NCI-H510A treated with DMSO at 0.1 percent for 48 hours (cell line): ENCODE measurements around the gene PCGF2.

ENCODE experiments used
- DNase-seq: peaks from one replicate; lab custom pipeline; 2025; lab: John Stamatoyannopoulos, UW

PCGF2 gene

DNA sequence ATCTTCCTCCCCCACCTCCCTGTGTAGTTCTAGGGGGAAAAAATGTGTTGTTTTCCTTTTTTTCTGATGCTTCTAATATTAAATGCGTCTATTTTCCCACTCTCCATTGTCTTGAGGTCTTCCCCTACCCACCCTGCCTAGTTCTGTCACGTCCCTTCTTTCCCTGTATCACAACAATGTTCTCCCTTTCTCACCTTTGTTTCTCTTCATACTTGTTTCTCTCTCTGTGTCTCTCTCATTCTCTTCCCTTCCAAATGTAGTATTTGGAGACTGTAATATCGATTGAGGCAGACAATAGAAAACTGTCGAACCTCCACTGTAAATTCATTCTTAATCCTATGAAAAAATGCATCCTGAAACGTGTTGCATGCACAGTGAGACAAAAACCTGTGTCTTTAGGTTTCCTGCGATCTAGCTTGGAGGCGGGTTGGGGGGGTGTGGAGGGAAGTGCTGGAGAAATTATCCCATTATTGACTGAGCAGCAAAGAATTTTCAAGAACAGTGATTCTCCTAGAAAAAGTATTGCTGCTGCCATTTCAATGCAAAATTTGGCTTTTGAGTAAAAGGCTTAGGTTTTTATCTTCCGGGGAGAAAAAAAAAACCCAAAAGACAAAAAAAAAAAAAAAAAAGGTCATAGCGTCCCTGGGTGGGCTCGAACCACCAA is 3.1 kb upstream of the PCGF2 start:
- peak; percentile 84 for DNase-seq

GRCh38 chr17:38750312-38751121 is 2.4 kb upstream of the PCGF2 start:
- DNase-seq = peak; percentile 67

DNA sequence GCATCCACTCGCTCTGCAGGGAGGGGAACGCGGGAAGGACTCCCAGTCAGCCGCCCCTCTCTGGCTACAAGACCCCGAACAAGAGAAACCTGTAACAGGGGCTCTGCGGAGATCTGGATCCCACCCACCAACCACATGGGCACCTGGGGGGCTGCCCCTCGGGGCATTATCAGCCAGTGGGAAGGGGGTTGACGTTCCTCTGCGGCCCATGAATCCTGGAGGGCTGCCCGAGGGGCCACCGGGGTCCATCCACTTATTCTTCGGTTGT is 1.8 kb upstream of the PCGF2 start:
- DNase-seq = no peak

DNA sequence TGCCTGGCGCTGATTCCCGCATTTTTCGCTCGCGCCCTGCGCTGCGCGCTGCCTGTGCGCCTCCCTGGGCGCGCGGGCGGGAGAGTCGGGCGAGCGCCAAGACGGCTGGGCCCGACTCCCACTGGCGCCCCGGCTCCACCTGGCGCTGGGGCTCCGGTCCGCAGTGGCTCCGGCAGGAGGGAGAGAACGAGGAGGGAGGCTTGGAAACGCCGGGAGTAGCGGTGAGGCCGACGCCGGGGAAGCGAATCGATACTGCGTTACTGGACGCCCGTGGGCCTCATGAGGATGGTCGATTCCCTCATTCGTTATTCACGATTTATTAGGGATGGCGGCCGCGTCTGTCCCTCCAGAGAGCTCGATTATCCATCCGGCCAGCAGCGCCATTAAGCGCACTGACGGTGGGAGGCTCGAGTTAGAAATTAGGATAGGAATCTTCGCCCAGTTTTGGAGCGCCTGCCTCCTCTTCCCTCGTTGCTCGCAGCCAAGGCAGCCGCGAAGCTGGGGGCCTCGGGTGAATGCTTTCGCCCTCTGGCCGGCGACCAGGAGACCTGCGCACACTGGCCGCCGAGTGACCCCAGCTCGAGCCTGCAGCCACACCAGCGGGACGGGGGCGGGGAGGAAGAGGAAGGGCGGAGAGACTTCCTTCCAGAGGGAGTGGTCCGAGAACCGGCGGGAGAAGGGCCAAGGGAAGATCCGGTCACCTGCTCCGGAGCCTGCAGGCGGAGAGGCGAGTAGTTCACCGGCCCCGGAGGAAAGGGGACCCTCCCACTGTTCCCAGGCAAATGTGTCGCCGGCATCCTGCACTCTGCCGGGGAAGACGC is 1.3 kb upstream of the PCGF2 start:
- peak; percentile 77 for DNase-seq

GRCh38 chr17:38748892-38749222 is 721 bp upstream of the PCGF2 start:
- no peak for DNase-seq

- DNase-seq = no peak
Observed at GRCh38 chr17:38747463-38748148, 530 bp downstream of the PCGF2 start.

GRCh38 chr17:38746849-38747462 is 1.2 kb downstream of the PCGF2 start:
- DNase-seq = peak; percentile 15

- no peak for DNase-seq
Observed at GRCh38 chr17:38746004-38746848, 1.9 kb downstream of the PCGF2 start.

- DNase-seq = peak; percentile 78
Observed at GRCh38 chr17:38745545-38745944, 2.6 kb downstream of the PCGF2 start.

DNA sequence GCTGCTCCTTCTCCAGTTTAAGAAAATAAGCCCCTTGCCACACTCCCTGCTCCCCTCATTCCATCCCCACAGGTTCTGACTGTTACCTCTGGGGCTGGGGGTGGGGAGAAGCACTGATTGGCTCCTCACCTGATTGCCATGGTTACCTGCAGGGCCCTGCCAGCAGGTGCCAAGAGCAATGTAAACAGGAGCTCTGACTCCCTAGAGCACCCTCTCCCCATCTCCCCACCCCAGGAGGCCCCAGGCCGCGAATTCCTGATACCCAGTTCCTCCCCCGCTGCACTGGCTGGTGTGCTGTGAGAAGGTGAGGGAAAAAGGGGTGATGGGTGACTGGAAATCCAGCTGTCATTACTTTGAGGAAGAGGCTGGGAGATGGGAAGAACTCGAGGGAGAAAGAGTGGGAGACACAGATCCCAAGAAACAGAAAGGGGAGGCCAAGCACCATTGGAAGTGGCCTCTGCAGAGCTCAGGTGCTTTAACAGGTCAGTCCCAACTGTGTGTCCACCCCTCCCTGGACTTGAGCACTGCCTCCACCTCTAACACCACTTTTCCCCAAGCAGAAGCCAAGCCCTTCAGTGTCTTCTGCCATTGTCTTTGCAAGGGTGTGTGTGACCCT is 4.5 kb downstream of the PCGF2 start:
- peak; percentile 58 for DNase-seq

DNA sequence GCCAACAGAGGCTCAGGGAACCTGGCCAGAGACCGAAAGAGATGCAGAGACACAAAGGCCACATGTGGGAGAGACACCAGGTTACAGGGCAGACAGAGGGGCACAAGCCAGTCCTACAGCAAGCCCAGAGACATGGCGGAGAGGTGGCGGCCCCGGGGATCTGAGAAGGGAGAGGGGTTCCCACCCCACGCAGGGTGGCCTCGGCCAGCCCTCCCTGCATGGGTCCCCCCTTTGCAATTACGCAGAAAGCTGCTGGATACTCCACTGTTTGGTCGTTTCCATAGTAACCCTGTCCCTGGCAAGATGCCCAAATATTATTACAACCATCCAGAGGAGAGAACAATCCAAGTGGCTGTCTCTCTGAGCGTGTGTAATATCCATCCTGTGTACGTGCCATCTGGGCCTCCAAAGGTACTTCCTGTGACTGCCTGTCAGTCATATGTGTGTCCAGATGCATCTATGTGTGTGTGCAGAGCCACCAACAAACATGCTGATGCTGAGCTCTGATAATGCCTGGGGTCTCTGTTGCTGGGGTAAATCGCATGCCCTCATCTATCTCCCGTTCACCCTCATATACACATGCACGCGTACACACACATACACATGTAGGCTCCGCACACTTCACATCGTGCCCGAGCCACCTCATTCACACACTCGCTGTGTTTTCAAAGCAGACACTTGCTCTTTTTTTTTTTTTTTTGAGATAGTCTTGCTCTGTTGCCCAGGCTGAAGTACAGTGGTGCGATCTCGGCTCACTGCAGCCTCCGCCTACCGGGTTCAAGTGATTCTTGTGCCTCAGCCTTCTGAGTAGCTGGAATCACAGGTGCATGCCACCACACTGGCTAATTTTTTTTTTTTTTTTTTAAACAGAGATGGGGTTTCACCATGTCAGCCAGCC is 5.5 kb downstream of the PCGF2 start:
- DNase-seq = peak; percentile 65

GRCh38 chr17:38741921-38742410 is 6.2 kb downstream of the PCGF2 start:
- DNase-seq = no peak

GRCh38 chr17:38741461-38741860 is 6.7 kb downstream of the PCGF2 start:
- DNase-seq = no peak

DNA sequence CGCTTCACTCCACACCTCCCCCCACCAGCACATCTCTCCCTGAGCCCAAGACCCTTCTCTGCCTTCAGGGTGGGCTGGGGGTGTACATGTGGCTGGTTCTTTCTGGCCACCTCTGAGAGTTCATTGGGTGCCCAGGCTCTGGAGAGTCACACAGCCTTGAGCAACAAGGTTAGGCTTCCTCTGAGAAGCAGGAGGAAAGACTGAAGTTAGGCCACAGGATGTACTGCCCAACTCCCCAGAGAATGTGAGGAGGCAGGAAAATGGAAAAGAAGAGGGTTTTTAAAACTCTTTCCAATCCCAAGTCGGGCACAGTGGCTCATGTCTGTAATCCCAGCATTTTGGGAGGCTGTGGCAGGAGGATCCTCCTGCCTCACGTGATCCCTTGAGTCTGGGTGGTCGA is 7.3 kb downstream of the PCGF2 start:
- DNase-seq = no peak

DNA sequence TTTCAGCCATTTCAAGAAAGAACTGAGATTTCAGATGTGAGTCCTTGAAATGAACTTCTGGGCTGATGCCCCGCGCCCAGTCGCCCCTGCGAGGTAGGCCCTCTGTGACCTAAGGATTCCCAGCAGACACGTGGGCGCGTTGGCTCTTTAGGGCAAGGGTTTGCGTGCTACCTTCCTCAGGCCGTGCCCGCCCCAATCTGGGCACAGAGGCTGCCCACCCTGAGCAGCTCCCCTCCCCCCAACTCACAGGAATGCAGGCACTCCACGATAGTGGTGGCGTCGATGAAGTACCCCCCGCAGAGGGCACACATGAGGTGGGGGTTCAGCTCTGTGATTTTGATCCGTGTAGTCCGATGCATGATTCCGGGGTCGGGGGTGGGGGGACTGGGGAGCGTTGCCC is 8.1 kb downstream of the PCGF2 start:
- no peak for DNase-seq

- no peak for DNase-seq
Observed at GRCh38 chr17:38739305-38739704, 8.8 kb downstream of the PCGF2 start.

DNA sequence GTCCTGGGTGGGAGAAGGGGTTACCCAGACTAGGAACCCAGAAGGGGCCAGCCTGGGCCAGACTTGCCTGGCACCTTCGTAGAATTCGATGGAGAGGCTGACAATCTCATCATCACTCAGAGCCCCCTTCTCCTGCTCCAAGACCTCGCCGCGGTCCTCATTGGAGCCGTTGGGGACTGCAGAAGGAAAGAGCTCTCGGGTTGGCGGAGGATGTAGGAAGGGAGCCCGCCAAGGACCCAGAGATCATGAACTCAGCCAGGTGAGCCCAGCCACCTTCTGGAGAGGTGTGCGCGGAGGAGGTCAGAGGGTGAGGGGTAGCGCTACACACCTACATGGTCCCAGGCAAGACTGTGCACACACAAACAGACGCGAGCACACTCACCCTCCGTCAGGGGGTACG is 9.4 kb downstream of the PCGF2 start:
- no peak for DNase-seq

DNA sequence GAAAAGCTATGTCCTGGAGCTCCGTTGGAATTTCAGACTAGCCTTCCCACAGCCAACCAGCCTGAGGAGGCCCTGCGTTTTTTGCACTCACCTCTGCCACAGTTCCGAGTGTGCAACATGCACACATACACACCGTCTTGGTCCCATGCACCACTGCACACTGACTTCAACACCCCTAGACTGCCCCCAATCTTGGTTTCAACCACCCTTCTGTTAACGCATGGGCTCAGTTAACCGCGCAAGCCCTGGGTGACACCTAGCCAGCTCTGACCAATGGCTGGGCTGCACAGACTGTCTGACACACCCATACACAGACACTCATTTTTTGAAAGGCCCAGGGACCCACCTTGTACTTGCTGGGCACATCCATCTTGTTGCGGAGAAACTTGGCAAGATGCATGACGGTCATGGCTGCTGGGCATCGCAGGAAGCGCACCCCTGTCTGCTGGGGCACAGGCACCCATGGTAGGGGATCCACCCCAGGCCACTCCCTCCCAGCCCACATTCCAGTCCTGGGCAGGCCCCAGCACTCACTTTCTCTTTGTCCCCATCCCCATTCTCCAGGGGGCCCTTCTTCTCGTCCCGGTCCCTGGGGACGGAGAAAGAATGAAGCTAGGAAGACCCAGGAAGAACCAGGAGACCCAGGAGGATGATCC is 10.0 kb downstream of the PCGF2 start:
- DNase-seq = no peak
